Hematopoietic multipotent progenitor cell treated with erythropoietin and hydrocortisone succinate and interleukin-3 and kit ligand, for 6 days (in vitro differentiated cells): ENCODE measurements around the gene TNK2.
A peak's percentile ranks its signal among the peaks of the same experiment; 100 is the strongest.
"Not testable (repeated sequence)": the region's sequence is repeated elsewhere in the genome, so short reads cannot be mapped to it uniquely, and the experiment has no call there.

ENCODE experiments used
- DNase-seq: peaks from one replicate; pipeline ENCODE4 v3.0.0-alpha.2; 2015

The TNK2 gene

GRCh38 chr3:195916291-195916690, 7.9 kb upstream of the TNK2 start:
- DNase-seq, result no peak

- peak; percentile 98 for DNase-seq
Measured at GRCh38 chr3:195914648-195915473, 6.5 kb upstream of the TNK2 start.

- DNase-seq, result not testable (repeated sequence)
Measured at GRCh38 chr3:195914146-195914545, 5.8 kb upstream of the TNK2 start.

- no peak for DNase-seq
Measured at GRCh38 chr3:195913382-195913781, 5.0 kb upstream of the TNK2 start.

- DNase-seq, result peak; percentile 65
Measured at GRCh38 chr3:195911946-195912270, 3.6 kb upstream of the TNK2 start.

- DNase-seq, result no peak
Measured at GRCh38 chr3:195911041-195911945, 2.9 kb upstream of the TNK2 start.

- no peak for DNase-seq
Measured at GRCh38 chr3:195910499-195910845, 2.1 kb upstream of the TNK2 start.

GRCh38 chr3:195909644-195910498, 1.5 kb upstream of the TNK2 start:
- peak; percentile 90 for DNase-seq

- DNase-seq, result peak; percentile 55
Measured at GRCh38 chr3:195908694-195909581, 587 bp upstream of the TNK2 start.

- no peak for DNase-seq
Measured at GRCh38 chr3:195907684-195907933, 742 bp downstream of the TNK2 start.

- peak; percentile 63 for DNase-seq
Measured at GRCh38 chr3:195906865-195907683, 1.3 kb downstream of the TNK2 start.

GRCh38 chr3:195905970-195906864, 2.1 kb downstream of the TNK2 start:
- peak; percentile 50 for DNase-seq

- no peak for DNase-seq
Measured at GRCh38 chr3:195904368-195904767, 4.0 kb downstream of the TNK2 start.

GRCh38 chr3:195903950-195904290, 4.4 kb downstream of the TNK2 start:
- no peak for DNase-seq

GRCh38 chr3:195902634-195903033, 5.7 kb downstream of the TNK2 start:
- not testable (repeated sequence) for DNase-seq

- DNase-seq, result not testable (repeated sequence)
Measured at GRCh38 chr3:195901836-195902585, 6.3 kb downstream of the TNK2 start.

- peak; percentile 87 for DNase-seq
Measured at GRCh38 chr3:195900436-195901355, 7.7 kb downstream of the TNK2 start.

GRCh38 chr3:195899701-195900435, 8.5 kb downstream of the TNK2 start:
- DNase-seq, result no peak
